CD8-positive, alpha-beta memory T cell (primary cell): ENCODE results near the gene FHAD1. TPM values are rescaled to one million over a fixed set of nuclear protein-coding genes. Genes with fewer than 3 reads are reported as not detected.

Experiments
- CTCF ChIA-PET: fragments of 350-600 bp; sonication (Branson Sonifier 250); formaldehyde crosslinking; loops from one replicate; lab custom pipeline; 2021; ENCODE audit warnings: antibody characterized with exemption; lab: Charles Lee
- POLR2A ChIA-PET: fragments of 350-600 bp; sonication (Branson Sonifier 250); formaldehyde crosslinking; loops from one replicate; lab custom pipeline; 2021; ENCODE audit warnings: antibody characterized with exemption; lab: Charles Lee
- DNase-seq, 5 donors: peaks; one replicate each; pipeline versions ENCODE4 v3.0.0 to v3.0.0-alpha.2; 2020 to 2022; ENCODE audit warnings: mixed read lengths in 1 of 5
- H3K27ac ChIP-seq: one replicate; pipeline ENCODE4 v1.7.0; 2013; ENCODE audit warnings: low read depth, mild to moderate bottlenecking, low read length, moderate library complexity
- H3K27me3 ChIP-seq: 2 replicates; pipeline ENCODE4 v1.7.0; 2013; ENCODE audit warnings: low read length, mild to moderate bottlenecking; ENCODE audit not compliant: insufficient read depth, poor library complexity, severe bottlenecking
- H3K36me3 ChIP-seq: 2 replicates; pipeline ENCODE4 v1.7.0; 2013; ENCODE audit warnings: mild to moderate bottlenecking, low read length, moderate library complexity; ENCODE audit not compliant: insufficient read depth
- H3K4me1 ChIP-seq: 2 replicates; pipeline ENCODE4 v1.7.0; 2013; ENCODE audit warnings: mild to moderate bottlenecking, low read length, moderate library complexity; ENCODE audit not compliant: insufficient read depth
- H3K4me3 ChIP-seq: 2 replicates; pipeline ENCODE4 v1.7.0; 2013; ENCODE audit warnings: mild to moderate bottlenecking, low read length
- H3K9me3 ChIP-seq: 2 replicates; pipeline ENCODE4 v1.7.0; 2013; ENCODE audit warnings: mild to moderate bottlenecking, low read length
- H3K27ac Mint-ChIP-seq, 8 donors: one replicate each; pipeline ENCODE4 v1.8.0; 2020 to 2021; ENCODE audit warnings: mixed read lengths in 8 of 8, mild to moderate bottlenecking in 6 of 8, inconsistent platforms in 3 of 8, moderate library complexity in 3 of 8
- H3K27me3 Mint-ChIP-seq, 2 donors: one replicate each; pipeline ENCODE4 v1.8.0; 2020 to 2021; ENCODE audit warnings: mixed read lengths in 2 of 2, mild to moderate bottlenecking in 1 of 2, moderate library complexity in 1 of 2
- H3K36me3 Mint-ChIP-seq, 3 donors: one replicate each; pipeline ENCODE4 v1.8.0; 2020 to 2021; ENCODE audit warnings: mixed read lengths in 3 of 3, inconsistent platforms in 1 of 3, mild to moderate bottlenecking in 1 of 3
- H3K4me1 Mint-ChIP-seq, 3 donors: one replicate each; pipeline ENCODE4 v1.8.0; 2020 to 2021; ENCODE audit warnings: mixed read lengths in 3 of 3, inconsistent platforms in 1 of 3, mild to moderate bottlenecking in 1 of 3
- H3K4me3 Mint-ChIP-seq, 7 donors: one replicate each; pipeline ENCODE4 v1.8.0; 2020 to 2021; ENCODE audit warnings: mixed read lengths in 7 of 7, mild to moderate bottlenecking in 6 of 7, moderate library complexity in 4 of 7, inconsistent platforms in 2 of 7
- H3K9me3 Mint-ChIP-seq, 5 donors: one replicate each; pipeline ENCODE4 v1.8.0; 2020 to 2022; ENCODE audit warnings: mixed read lengths in 5 of 5, mild to moderate bottlenecking in 3 of 5, moderate library complexity in 2 of 5, inconsistent platforms in 1 of 5
- polyA plus RNA-seq: library from polyadenylated mRNA; unstranded; fragments of 300-500 nt; fragmentation: Illumina TruSeq; gene quantifications from one replicate; pipeline ENCODE4 v1.2.3, GENCODE V29; 2021
- total RNA-seq, 2 experiments: library from RNA; stranded (reverse); gene quantifications; one replicate each; pipeline ENCODE4 v1.2.3, GENCODE V29; 2021

The FHAD1 gene
- total and polyA plus RNA-seq, 3 experiments from 2014 or later = not detected

DNA sequence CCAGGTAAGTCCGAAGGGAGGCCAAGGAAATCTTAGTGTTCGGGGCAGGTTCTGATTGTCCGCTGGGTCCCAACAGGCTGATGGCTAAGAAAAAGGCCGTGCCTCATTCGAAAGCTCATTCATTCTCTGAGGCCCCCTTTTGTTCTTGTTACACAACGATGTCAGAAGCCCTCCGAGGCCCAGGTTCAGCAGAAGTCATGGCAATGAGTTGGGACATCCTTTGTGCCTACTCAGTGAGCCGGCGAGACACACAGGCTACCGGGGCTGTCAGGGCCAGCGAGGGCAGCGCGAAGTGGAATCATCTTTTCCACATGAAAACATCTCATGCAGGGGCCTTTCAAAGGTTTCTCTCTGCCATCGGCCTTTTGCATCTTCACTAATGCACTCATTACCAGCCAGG, 113.7 kb downstream of the FHAD1 start:
- Mint-ChIP-seq H3K9me3 (no peaks in the 10 kb centered on the region), H3K36me3 (no peaks in the 10 kb centered on the region), H3K4me3 (no peak overlapping the region), H3K4me1 (peaks cover 3 to 5% (median 4%) of the 10 kb centered on the region in 3 donors), H3K27ac (no peak overlapping the region), H3K27me3 (peaks cover 0 to 2% of the 10 kb centered on the region in 2 donors)
- H3K4me3 ChIP-seq = no peak overlapping the region
- H3K4me1 ChIP-seq = no peaks in the 10 kb centered on the region
- POLR2A ChIA-PET = no interaction called here
- H3K9me3 ChIP-seq = no peaks in the 10 kb centered on the region
- H3K36me3 ChIP-seq = no peaks in the 10 kb centered on the region
- no peaks in the 10 kb centered on the region for H3K27me3 ChIP-seq
- CTCF ChIA-PET = no interaction called here
- H3K27ac ChIP-seq = no peak overlapping the region
- no peak for DNase-seq

DNA sequence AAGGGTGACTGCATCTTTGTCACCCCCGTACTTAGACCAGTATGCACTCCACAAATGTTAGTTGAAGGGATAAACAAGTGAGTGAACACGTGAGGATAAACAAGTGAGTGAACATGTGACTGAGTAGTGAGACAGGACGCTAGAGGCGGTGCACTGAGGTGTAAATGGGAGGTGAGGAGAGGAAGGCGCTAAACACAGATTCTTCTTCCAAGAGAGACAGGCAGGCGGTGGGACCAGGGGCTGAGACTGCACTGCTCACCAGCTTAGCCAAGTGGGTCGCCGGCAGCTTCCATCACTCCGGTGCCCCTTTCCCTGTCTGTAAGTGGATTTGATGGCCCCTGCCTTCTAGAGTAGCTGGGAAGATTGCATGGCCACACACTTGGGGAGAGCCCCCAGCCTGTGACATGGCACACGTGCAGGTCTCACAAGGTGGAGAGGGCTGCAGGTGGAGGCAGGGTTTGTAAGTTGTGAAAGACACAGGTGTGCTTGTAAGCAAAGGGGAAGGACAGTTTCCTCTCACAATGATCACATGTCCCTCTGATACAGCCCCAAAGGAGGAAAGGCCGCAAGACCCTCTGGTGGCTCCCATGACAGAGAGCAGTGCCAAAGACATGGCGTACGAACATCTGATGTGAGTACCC, 115.2 kb downstream of the FHAD1 start:
- CTCF ChIA-PET = no interaction called here

DNA sequence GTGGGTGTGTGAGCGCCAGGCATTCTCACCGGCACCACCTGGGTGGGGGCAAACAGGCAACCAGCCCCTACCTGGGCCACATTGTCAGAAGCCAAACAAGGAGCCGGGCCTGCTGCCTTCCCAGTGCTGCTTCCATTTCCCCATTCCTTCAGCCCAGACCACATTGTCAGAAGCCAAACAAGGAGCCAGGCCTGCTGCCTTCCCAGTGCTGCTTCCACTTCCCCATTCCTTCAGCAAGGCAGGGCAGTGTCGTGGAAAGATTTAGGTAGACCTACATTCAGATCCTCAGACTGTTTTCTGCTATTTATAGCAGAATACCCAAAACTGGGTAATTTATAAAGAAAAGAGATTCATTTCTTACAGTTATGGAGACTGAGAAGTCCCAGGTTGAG, 115.7 kb downstream of the FHAD1 start:
- no peak overlapping the region for H3K4me3 Mint-ChIP-seq
- ChIA-PET CTCF (no interaction called here), POLR2A (no interaction called here)
- no peaks in the 10 kb centered on the region for H3K4me1 Mint-ChIP-seq
- Histone ChIP-seq H3K9me3 (no peaks in the 10 kb centered on the region), H3K27ac (no peak overlapping the region), H3K4me1 (no peaks in the 10 kb centered on the region), H3K27me3 (no peaks in the 10 kb centered on the region), H3K4me3 (no peak overlapping the region), H3K36me3 (no peaks in the 10 kb centered on the region)
- H3K27me3 Mint-ChIP-seq = peaks cover 0 to 3% of the 10 kb centered on the region in 2 donors
- peak overlapping the region in 1 of 8 donors; percentile 89 for H3K27ac Mint-ChIP-seq
- H3K9me3 Mint-ChIP-seq = no peaks in the 10 kb centered on the region
- H3K36me3 Mint-ChIP-seq = no peaks in the 10 kb centered on the region
- no peak for DNase-seq

More for the DNA sequence above, 115.2 kb downstream of the FHAD1 start:
- DNase-seq = no peak
- POLR2A ChIA-PET = no interaction called here
- H3K4me1 ChIP-seq = no peaks in the 10 kb centered on the region
- no peaks in the 10 kb centered on the region for H3K27me3 ChIP-seq
- H3K4me3 ChIP-seq = no peak overlapping the region
- H3K27ac Mint-ChIP-seq = peak overlapping the region in 3 of 8 donors; percentile 8 to 60 (median 14)
- H3K4me1 Mint-ChIP-seq = no peaks in the 10 kb centered on the region
- no peaks in the 10 kb centered on the region for H3K36me3 Mint-ChIP-seq
- H3K27me3 Mint-ChIP-seq = peaks cover 0 to 3% of the 10 kb centered on the region in 2 donors
- H3K4me3 Mint-ChIP-seq = no peak overlapping the region
- no peak overlapping the region for H3K27ac ChIP-seq
- H3K9me3 Mint-ChIP-seq = no peaks in the 10 kb centered on the region
- H3K9me3 ChIP-seq = no peaks in the 10 kb centered on the region
- no peaks in the 10 kb centered on the region for H3K36me3 ChIP-seq

DNA sequence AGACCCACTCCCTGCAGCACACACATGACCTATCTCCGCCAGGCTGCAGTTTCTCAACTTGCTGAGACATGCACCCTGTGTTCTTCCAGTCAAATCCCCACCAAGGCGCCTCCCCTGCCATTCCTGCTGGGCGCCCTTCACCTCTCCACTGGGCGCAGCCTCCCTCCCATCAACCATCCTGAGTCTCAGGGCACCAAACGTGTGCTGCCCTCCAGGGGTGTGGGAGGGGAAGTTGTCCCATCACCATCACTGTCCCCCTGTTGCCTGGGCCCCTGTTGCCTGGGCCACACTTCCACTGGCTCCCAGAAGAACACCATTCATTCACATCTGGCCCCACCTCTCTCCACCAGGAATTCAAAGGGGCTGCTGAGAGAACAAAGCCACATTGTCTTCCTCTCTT, 117.7 kb downstream of the FHAD1 start:
- no peaks in the 10 kb centered on the region for H3K4me1 ChIP-seq
- ChIA-PET CTCF (no interaction called here), POLR2A (no interaction called here)
- Mint-ChIP-seq H3K36me3 (no peaks in the 10 kb centered on the region), H3K27ac (peak overlapping the region in 1 of 8 donors; percentile 48), H3K4me1 (no peaks in the 10 kb centered on the region), H3K4me3 (no peak overlapping the region), H3K27me3 (peaks cover 3 to 4% of the 10 kb centered on the region in 2 donors), H3K9me3 (no peaks in the 10 kb centered on the region)
- H3K27ac ChIP-seq = no peak overlapping the region
- H3K9me3 ChIP-seq = no peaks in the 10 kb centered on the region
- no peaks in the 10 kb centered on the region for H3K27me3 ChIP-seq
- no peaks in the 10 kb centered on the region for H3K36me3 ChIP-seq
- no peak overlapping the region for H3K4me3 ChIP-seq
- DNase-seq = no peak

DNA sequence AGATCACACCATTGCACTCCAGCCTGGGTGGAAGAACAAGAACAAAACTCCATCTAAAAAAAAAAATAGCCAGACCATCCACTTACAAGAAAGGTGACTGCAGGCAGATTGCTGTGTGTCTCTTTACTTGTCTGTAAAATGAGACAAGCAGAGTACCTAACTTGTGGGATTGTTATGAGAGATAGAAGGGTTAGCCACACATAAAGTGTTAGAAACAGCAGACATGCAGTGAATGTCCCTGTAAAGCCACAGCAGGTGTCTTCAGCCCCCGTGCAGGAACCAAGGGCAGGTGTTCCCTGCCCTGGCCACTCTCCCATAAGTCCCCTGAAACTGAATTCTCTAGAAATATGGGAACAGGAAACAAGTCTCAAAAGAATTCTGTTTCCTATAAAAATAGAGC, 121.9 kb downstream of the FHAD1 start:
- Mint-ChIP-seq H3K9me3 (no peaks in the 10 kb centered on the region), H3K27ac (peak overlapping the region in 1 of 8 donors; percentile 43), H3K36me3 (no peaks in the 10 kb centered on the region), H3K4me3 (no peak overlapping the region), H3K27me3 (peaks cover 3 to 12% of the 10 kb centered on the region in 2 donors), H3K4me1 (no peaks in the 10 kb centered on the region)
- no peaks in the 10 kb centered on the region for H3K4me1 ChIP-seq
- no peaks in the 10 kb centered on the region for H3K27me3 ChIP-seq
- no peak overlapping the region for H3K4me3 ChIP-seq
- H3K27ac ChIP-seq = no peak overlapping the region
- H3K36me3 ChIP-seq = no peaks in the 10 kb centered on the region
- ChIA-PET CTCF (no interaction called here), POLR2A (no interaction called here)
- DNase-seq = no peak
- H3K9me3 ChIP-seq = no peaks in the 10 kb centered on the region

DNA sequence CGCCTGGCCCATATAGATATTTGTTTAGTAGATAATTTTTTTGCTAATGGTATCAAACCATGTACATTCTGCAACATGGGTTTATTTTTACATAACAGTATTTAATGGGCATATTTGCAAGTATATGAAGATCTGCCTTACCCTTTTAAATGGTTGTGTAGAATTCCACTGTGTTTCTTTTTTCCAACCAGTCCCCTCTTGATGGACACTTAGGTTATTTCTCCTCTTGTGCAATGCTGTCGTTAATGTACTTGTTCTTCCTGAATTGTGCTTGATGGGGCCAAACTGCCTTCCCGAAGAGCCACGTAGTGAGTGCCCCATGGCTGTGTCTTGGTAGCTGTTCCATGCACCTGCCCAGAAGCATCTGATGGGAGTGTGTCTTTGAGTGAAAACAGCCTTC, 123.2 kb downstream of the FHAD1 start:
- H3K4me1 Mint-ChIP-seq = no peaks in the 10 kb centered on the region
- H3K27ac ChIP-seq = no peak overlapping the region
- no peaks in the 10 kb centered on the region for H3K9me3 ChIP-seq
- no peak for DNase-seq
- no peak overlapping the region for H3K27ac Mint-ChIP-seq
- no peaks in the 10 kb centered on the region for H3K36me3 ChIP-seq
- no peaks in the 10 kb centered on the region for H3K27me3 ChIP-seq
- no peaks in the 10 kb centered on the region for H3K4me1 ChIP-seq
- ChIA-PET CTCF (no interaction called here), POLR2A (no interaction called here)
- no peak overlapping the region for H3K4me3 Mint-ChIP-seq
- H3K27me3 Mint-ChIP-seq = peaks cover 3 to 12% of the 10 kb centered on the region in 2 donors
- H3K9me3 Mint-ChIP-seq = no peaks in the 10 kb centered on the region
- no peaks in the 10 kb centered on the region for H3K36me3 Mint-ChIP-seq
- H3K4me3 ChIP-seq = no peak overlapping the region

DNA sequence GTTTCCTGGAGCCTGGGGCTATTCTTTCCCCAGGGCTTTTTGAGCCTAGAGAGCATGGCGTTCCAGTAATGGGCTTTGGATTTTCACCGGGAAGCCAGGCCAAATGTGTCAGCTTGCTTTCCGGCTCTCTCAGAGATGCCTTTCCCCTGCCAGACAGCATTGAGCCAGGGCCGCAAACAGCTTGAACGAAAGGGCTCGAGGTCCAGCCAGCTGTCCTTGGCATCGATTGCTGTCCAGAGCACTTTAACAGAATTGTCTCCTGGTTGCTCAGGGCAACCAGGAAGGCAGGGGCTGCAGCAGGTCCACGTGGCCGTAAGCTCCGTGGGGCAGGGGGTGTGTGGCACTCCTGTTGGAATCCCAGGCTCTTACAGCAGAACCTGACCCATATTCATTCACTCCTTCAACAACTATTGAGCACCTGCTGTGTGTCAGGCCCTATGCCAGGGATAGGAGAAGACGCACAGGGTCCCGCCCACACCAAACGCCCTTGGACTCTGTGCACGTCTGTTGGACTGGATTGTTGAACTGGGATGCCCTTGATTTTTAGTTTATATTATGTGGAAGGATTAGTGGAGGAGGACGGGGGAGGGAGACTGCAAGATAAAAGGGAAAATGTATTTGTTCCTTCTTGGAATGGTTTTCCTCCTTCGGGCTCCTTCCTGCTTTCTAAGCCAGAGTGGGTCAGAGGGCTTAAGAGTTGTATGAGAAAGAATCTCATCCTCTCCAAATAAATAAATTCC, 123.9 kb downstream of the FHAD1 start:
- Mint-ChIP-seq H3K4me1 (no peaks in the 10 kb centered on the region), H3K27me3 (peaks cover 0 to 12% of the 10 kb centered on the region in 2 donors), H3K4me3 (no peak overlapping the region), H3K9me3 (no peaks in the 10 kb centered on the region), H3K27ac (no peak overlapping the region), H3K36me3 (no peaks in the 10 kb centered on the region)
- Histone ChIP-seq H3K36me3 (no peaks in the 10 kb centered on the region), H3K9me3 (no peaks in the 10 kb centered on the region), H3K27ac (no peak overlapping the region), H3K4me3 (no peak overlapping the region), H3K27me3 (no peaks in the 10 kb centered on the region), H3K4me1 (no peaks in the 10 kb centered on the region)
- CTCF ChIA-PET = no interaction called here
- no peak for DNase-seq
- POLR2A ChIA-PET = no interaction called here

DNA sequence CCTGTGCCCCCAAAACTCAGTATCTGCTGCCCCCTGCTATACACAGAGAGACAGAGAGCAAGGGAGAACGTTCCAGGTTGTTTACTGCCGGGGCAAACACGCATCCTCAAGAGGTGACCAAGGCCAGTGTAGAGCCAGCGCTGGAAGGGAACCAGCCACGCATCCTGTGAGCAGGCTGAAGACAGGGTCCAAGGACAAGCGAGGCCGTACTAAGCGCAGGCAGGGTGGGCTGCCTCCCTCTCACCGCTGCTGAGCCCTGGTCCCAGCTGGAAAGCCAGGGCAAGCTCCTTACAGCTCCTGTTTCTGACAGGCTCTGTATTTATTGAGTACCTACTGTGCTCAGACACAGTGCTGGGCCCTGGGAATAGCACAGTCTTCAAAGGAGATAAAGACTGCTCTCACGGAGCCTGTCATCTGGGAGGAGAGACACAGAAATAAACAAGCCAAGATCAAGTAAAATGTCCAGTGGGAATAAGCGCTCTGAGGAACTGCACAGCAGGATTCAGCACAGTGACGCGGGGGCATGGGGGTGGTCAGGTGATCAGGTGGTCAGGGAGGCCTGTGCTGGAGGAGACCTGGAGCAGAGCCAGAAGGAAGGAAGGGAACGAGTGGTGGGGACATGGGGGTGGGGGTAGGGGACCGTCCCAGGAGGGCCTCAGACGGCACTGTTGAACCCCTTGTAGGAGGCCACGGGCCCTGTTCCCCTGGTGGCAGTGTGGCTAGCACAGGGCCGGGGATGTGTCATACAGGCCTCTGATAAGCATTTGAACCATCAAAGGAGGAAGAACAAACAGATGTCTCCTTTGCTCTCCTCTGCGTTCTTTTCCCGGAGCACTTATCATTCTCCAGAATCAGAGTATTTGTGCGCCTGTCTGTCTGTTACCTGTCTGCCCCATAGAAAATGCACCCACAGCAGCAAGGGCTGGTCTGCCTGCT, 124.9 kb downstream of the FHAD1 start:
- DNase-seq = no peak
- ChIA-PET POLR2A (no interaction called here), CTCF (no interaction called here)
- Mint-ChIP-seq H3K4me1 (no peaks in the 10 kb centered on the region), H3K27ac (peak overlapping the region in 1 of 8 donors; percentile 14), H3K4me3 (no peak overlapping the region), H3K27me3 (peaks cover 0 to 12% of the 10 kb centered on the region in 2 donors), H3K36me3 (no peaks in the 10 kb centered on the region), H3K9me3 (no peaks in the 10 kb centered on the region)
- H3K9me3 ChIP-seq = no peaks in the 10 kb centered on the region
- no peaks in the 10 kb centered on the region for H3K36me3 ChIP-seq
- H3K4me3 ChIP-seq = no peak overlapping the region
- H3K27me3 ChIP-seq = no peaks in the 10 kb centered on the region
- no peaks in the 10 kb centered on the region for H3K4me1 ChIP-seq
- H3K27ac ChIP-seq = no peak overlapping the region
